HG03442 (cell line): ENCODE data around the gene HBB.

Experiments used
- ATAC-seq: cut with Tn5 transposase; IDR thresholded peaks from one replicate; pipeline ENCODE4 v1.9.1; 2021; ENCODE audit warnings: mild to moderate bottlenecking, moderate library complexity; ENCODE audit not compliant: unreplicated experiment

Gene HBB

DNA sequence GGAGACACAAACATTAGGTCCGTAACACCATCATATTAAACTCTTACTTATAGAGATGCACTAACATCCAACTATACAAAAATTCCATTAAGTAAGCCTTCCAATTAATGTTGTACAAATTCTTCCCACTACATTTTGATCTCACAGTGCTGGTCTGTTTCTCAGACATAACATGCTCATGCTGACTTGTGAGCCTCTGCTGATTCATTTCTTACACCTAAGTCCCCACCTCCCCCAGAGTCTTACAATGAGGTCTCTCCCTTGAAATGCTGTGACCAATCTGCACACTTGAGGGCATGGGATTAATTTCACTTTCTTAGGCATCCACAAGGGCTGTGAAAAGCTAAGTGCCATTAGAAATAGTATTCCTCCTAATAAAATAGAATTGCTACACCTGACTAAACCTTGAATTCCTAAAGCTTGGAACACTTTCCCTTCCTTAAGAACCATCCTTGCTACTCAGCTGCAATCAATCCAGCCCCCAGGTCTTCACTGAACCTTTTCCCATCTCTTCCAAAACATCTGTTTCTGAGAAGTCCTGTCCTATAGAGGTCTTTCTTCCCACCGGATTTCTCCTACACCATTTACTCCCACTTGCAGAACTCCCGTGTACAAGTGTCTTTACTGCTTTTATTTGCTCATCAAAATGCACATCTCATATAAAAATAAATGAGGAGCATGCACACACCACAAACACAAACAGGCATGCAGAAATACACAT, 20.8 kb upstream of the HBB start:
- ATAC-seq = no peak

- ATAC-seq = no peak
Observed at GRCh38 chr11:5246772-5247471, 20.1 kb upstream of the HBB start.

- ATAC-seq = no peak
Observed at GRCh38 chr11:5245155-5245554, 18.3 kb upstream of the HBB start.

DNA sequence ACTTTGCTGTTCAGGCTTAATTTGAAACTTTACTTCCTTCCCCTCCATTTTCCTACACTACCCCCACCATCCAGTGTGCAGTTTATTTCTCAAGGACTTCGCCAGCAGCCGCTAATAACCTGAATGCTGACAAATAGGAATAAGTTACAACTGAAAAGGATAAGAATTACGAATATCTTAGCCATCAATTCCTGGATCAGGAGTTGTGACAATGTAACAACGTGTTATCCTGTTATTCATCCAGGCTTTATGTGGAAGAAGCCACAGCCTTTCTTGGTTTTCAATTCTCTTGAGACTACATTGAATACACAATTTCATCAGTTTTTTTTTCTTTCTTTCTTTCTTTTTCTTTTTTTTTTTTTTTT, 16.9 kb upstream of the HBB start:
- no peak for ATAC-seq

GRCh38 chr11:5242933-5243815, 16.3 kb upstream of the HBB start:
- ATAC-seq = peak; percentile 67

DNA sequence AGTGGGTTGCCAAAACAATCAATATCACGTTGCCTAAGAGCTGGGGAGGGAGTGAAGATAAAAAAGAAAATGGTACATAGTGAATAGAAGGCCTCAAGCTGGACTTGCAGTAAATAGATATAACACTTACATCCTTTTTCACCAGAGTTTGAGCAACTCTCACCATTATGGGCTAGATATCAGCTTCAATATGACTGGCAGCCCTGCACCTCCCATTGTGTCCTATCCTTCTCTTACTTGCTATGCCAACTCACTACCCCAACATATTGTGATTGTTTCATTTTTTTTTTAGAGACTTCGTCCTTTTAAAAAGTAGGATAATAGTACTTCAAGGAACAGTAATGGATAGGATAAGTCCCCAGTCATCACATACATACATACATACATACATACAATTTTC, 15.3 kb upstream of the HBB start:
- no peak for ATAC-seq

DNA sequence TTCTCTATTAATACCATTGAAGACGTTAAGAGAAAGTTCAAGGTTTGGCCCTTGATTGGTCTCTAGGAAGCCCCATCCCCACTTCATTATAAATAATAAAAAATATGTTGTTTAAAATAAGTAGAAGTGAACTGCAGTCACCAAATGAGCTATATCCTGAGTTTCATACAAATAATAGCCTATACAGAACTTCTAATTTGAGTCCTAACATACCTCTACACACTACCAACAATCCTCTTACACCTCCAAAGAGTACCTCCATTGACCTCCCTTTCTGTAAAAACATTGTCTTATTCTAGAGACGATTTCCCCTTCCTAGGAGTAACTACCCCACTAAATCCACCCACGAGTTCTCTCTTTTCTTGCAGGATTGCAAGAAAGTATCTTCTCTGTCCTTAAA, 14.6 kb upstream of the HBB start:
- ATAC-seq = no peak

GRCh38 chr11:5240458-5240857, 13.6 kb upstream of the HBB start:
- ATAC-seq = no peak

- ATAC-seq = no peak
Observed at GRCh38 chr11:5240056-5240455, 13.2 kb upstream of the HBB start.

GRCh38 chr11:5239046-5239445, 12.2 kb upstream of the HBB start:
- ATAC-seq = no peak

- ATAC-seq = no peak
Observed at GRCh38 chr11:5238486-5238885, 11.6 kb upstream of the HBB start.

GRCh38 chr11:5237420-5237819, 10.5 kb upstream of the HBB start:
- no peak for ATAC-seq

- no peak for ATAC-seq
Observed at GRCh38 chr11:5235364-5236095, 8.7 kb upstream of the HBB start.

- peak; percentile 79 for ATAC-seq
Observed at GRCh38 chr11:5234381-5234834, 7.5 kb upstream of the HBB start, which contains the start of gene HBD. HBD (minus strand) TSS chr11:5234483; CDS start chr11:5234433, 50 bp downstream.

GRCh38 chr11:5233307-5233706, 6.4 kb upstream of the HBB start:
- no peak for ATAC-seq

- ATAC-seq = no peak
Observed at GRCh38 chr11:5232821-5233220, 6.0 kb upstream of the HBB start.

- no peak for ATAC-seq
Observed at GRCh38 chr11:5232176-5232575, 5.3 kb upstream of the HBB start.

- ATAC-seq = no peak
Observed at GRCh38 chr11:5231111-5231510, 4.2 kb upstream of the HBB start.

- ATAC-seq = no peak
Observed at GRCh38 chr11:5230266-5230665, 3.4 kb upstream of the HBB start.

GRCh38 chr11:5229796-5230195, 2.9 kb upstream of the HBB start:
- no peak for ATAC-seq

DNA sequence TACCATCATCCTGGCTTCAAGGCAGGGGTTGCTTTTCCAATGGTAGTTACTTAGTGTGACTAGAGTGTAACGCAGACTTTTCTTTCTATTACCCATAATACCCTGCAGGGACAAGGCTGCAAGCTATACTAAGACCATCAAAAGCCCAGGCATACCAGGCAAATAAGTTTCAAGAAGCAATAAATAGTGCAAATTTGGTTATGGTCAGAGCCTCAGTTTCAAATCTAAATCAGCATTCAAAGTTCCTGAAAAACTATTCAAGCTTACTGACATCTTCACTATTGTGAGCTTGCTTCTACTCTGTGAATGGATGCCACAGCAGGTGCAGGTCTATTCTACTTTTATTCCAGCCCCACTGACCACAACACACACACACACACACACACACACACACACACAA, 2.5 kb upstream of the HBB start:
- ATAC-seq = no peak
